HL-60 (cell line): Measurements from ENCODE around the gene SH3GL1.

Experiments
- DNase-seq, 2 experiments: peaks; one replicate each; pipeline ENCODE4 v3.0.0-alpha.2; 2010 to 2020; ENCODE audit warnings: low read depth in 1 of 2, low spot score in 1 of 2
- H3K27ac ChIP-seq: fragments of 250-450 bp; sonication (Bioruptor Pico); replicated peaks from 2 replicates; pipeline ENCODE4 v1.5.1; 2020; ENCODE audit warnings: mild to moderate bottlenecking, moderate library complexity
- H3K27me3 ChIP-seq: fragments of 250-450 bp; sonication (Bioruptor Pico); 2 replicates; pipeline ENCODE4 v1.5.1; 2021; ENCODE audit warnings: mild to moderate bottlenecking, moderate library complexity; ENCODE audit not compliant: insufficient read depth, poor library complexity, severe bottlenecking
- H3K4me3 ChIP-seq: replicated peaks from 2 replicates; pipeline ENCODE4 v1.5.1; 2011; ENCODE audit warnings: mild to moderate bottlenecking, control low read depth, low read length; ENCODE audit not compliant: insufficient read depth
- GABPA ChIP-seq: IDR thresholded peaks from 2 replicates; pipeline ENCODE4 v1.6.1; 2012; ENCODE audit warnings: low read depth
- POLR2AphosphoS5 ChIP-seq: IDR thresholded peaks from 2 replicates; pipeline ENCODE4 v1.6.1; 2012; ENCODE audit warnings: low read depth
- REST ChIP-seq: IDR thresholded peaks from 2 replicates; pipeline ENCODE4 v1.6.1; 2012; ENCODE audit warnings: low read depth; ENCODE audit not compliant: insufficient replicate concordance
- SPI1 ChIP-seq: IDR thresholded peaks from 2 replicates; pipeline ENCODE4 v1.6.1; 2012; ENCODE audit warnings: low read depth, mild to moderate bottlenecking, borderline replicate concordance
- TF ChIP-seq, protein P1 (sequence below): IDR thresholded peaks from one replicate; pipeline ENCODE4 v1.5.1; 2011; ENCODE audit warnings: low read length, control low read depth, inconsistent platforms; ENCODE audit not compliant: insufficient read depth

SH3GL1 gene

DNA sequence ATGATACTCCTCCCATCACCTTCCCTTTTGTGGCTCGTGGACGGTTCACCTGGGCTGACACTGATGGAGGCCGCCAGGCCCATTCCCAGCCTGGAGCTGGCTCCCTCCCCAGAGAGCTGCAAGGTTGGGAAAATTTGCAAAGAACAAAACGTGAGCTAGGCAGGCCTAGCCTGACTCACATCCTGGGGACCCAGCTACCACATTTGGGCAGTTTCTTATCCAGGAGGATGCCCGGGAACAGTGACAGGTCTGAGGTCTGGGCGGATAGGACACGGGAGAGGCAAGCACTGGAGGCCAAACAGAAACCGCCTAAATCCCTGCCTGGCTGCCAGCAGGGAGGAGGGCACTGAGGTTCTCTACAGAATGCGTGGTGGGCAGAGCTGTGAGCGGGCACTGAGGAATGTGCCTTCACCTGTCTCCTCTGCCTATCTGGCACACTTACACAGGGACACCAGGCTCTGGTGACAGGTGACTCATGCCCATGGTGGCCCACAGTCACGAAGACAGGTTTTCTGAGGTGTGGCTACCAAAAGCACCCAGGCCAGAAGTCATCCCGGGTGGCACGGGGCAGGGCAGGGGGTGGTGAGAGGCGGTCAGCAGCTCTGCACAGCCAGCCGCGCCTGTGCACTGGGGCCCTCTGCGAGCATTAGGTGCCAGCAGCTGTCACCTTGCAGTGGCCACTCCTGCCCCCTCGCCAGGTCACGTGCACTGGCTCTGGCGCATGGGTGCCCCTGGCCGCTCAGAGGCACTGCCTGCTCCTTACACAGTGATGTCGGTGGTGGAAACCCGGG, 23.2 kb downstream of the SH3GL1 start:
- no peak for TF ChIP-seq GABPA
- no peak for TF ChIP-seq POLR2AphosphoS5
- TF ChIP-seq, protein P1, sequence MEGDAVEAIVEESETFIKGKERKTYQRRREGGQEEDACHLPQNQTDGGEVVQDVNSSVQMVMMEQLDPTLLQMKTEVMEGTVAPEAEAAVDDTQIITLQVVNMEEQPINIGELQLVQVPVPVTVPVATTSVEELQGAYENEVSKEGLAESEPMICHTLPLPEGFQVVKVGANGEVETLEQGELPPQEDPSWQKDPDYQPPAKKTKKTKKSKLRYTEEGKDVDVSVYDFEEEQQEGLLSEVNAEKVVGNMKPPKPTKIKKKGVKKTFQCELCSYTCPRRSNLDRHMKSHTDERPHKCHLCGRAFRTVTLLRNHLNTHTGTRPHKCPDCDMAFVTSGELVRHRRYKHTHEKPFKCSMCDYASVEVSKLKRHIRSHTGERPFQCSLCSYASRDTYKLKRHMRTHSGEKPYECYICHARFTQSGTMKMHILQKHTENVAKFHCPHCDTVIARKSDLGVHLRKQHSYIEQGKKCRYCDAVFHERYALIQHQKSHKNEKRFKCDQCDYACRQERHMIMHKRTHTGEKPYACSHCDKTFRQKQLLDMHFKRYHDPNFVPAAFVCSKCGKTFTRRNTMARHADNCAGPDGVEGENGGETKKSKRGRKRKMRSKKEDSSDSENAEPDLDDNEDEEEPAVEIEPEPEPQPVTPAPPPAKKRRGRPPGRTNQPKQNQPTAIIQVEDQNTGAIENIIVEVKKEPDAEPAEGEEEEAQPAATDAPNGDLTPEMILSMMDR = no peak
- no peak for TF ChIP-seq REST
- TF ChIP-seq SPI1 = no peak
- H3K27me3 ChIP-seq = no peaks in the 10 kb centered on the region
- DNase-seq = no peak
- H3K27ac ChIP-seq = no peak overlapping the region; the same call in 1 of the 2 replicates
- no peak overlapping the region for H3K4me3 ChIP-seq

- TF ChIP-seq SPI1 (no peak), POLR2AphosphoS5 (no peak), REST (no peak), GABPA (no peak)
- TF ChIP-seq, protein P1 = no peak
- no peak for DNase-seq
These were observed 23.7 kb downstream of the SH3GL1 start for GRCh38 chr19:4376671-4376990.

DNA sequence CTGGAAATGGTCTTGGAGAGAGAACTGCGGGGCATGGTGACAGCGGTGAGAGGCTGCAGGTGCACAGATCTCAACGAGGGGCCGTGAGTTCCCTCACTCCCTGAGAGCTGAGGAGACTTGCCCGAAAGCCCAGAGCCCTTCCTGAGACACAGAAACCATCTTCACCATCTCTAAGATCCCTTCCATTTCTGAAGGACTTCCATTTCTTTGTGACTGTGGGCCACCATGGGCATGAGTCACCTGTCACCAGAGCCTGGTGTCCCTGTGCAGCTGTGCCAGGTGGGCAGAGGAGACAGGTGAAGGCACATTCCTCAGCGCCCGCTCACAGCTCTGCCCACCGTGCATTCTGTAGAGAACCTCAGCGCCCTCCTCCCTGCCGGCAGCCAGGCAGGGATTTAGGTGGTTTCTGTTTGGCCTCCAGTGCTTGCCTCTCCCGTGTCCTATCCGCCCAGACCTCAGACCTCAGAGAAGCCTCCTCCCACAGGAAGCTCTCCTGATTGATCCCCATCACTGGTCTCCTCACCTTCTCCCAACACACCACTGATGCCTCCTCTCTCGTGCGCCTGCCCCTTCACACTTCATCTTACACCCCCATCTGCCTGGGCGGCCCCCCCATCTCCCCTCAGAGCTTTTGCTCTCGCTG, 24.2 kb downstream of the SH3GL1 start:
- TF ChIP-seq, protein P1 = no peak
- TF ChIP-seq SPI1 = no peak
- TF ChIP-seq REST = no peak
- no peak for TF ChIP-seq GABPA
- TF ChIP-seq POLR2AphosphoS5 = no peak
- DNase-seq = no peak
- H3K4me3 ChIP-seq = no peak overlapping the region
- peak overlapping the region; percentile 74 for H3K27ac ChIP-seq
- H3K27me3 ChIP-seq = no peaks in the 10 kb centered on the region

More at GRCh38 chr19:4376671-4376990, 23.7 kb downstream of the SH3GL1 start:
- Histone ChIP-seq H3K27me3 (no peaks in the 10 kb centered on the region), H3K27ac (no peak overlapping the region), H3K4me3 (no peak overlapping the region)
